ENCODE measurements around the gene SLC5A11.
"Not testable (repeated sequence)": the region's sequence is repeated elsewhere in the genome, so short reads cannot be mapped to it uniquely, and the experiment has no call there.

The SLC5A11 gene

GRCh38 chr16:24836836-24837235, 8.9 kb upstream of the SLC5A11 start:
- no peak for DNase-seq (ENCODE audit: low spot score)

GRCh38 chr16:24837969-24838368, 7.8 kb upstream of the SLC5A11 start:
- DNase-seq (ENCODE audit: low spot score) = no peak

GRCh38 chr16:24838554-24839266, 7.1 kb upstream of the SLC5A11 start:
- no peak for DNase-seq (ENCODE audit: low spot score)

GRCh38 chr16:24839347-24839972, 6.3 kb upstream of the SLC5A11 start:
- DNase-seq (ENCODE audit: low spot score) = no peak

GRCh38 chr16:24841291-24841690, 4.5 kb upstream of the SLC5A11 start:
- no peak for DNase-seq (ENCODE audit: low spot score)

GRCh38 chr16:24844101-24845030, 1.4 kb upstream of the SLC5A11 start:
- DNase-seq (ENCODE audit: low spot score) = no peak

GRCh38 chr16:24845031-24845365, 765 bp upstream of the SLC5A11 start:
- DNase-seq (ENCODE audit: low spot score) = not testable (repeated sequence)

GRCh38 chr16:24846548-24847357, 990 bp downstream of the SLC5A11 start:
- DNase-seq (ENCODE audit: low spot score) = no peak

- no peak for DNase-seq (ENCODE audit: low spot score)
Observed at GRCh38 chr16:24847358-24847664, 1.5 kb downstream of the SLC5A11 start.

- no peak for DNase-seq (ENCODE audit: low spot score)
Observed at GRCh38 chr16:24848065-24848464, 2.3 kb downstream of the SLC5A11 start.

- DNase-seq (ENCODE audit: low spot score) = no peak
Observed at GRCh38 chr16:24849641-24850040, 3.9 kb downstream of the SLC5A11 start.

GRCh38 chr16:24850289-24850938, 4.7 kb downstream of the SLC5A11 start:
- DNase-seq (ENCODE audit: low spot score) = no peak

- DNase-seq (ENCODE audit: low spot score) = no peak
Observed at GRCh38 chr16:24851700-24852099, 5.9 kb downstream of the SLC5A11 start.

- no peak for DNase-seq (ENCODE audit: low spot score)
Observed at GRCh38 chr16:24852281-24852721, 6.5 kb downstream of the SLC5A11 start.

GRCh38 chr16:24853169-24853824, 7.5 kb downstream of the SLC5A11 start:
- DNase-seq (ENCODE audit: low spot score) = no peak

GRCh38 chr16:24853830-24854229, 8.1 kb downstream of the SLC5A11 start:
- peak; percentile 13 for DNase-seq (ENCODE audit: low spot score)

- no peak for DNase-seq (ENCODE audit: low spot score)
Observed at GRCh38 chr16:24854607-24855171, 8.9 kb downstream of the SLC5A11 start.

- no peak for DNase-seq (ENCODE audit: low spot score)
Observed at GRCh38 chr16:24855678-24856077, 9.9 kb downstream of the SLC5A11 start.

- not testable (repeated sequence) for DNase-seq (ENCODE audit: low spot score)
Observed at GRCh38 chr16:24856871-24857270, 11.1 kb downstream of the SLC5A11 start.

All from SK-N-DZ (cell line).